GM21367 (cell line): ENCODE measurements around the gene DENND1C.

ENCODE experiments used
- ATAC-seq: cut with Tn5 transposase; IDR thresholded peaks from one replicate; pipeline ENCODE4 v1.9.1; 2021; ENCODE audit not compliant: unreplicated experiment

DENND1C gene

GRCh38 chr19:6425732-6426620 is 55.6 kb downstream of the DENND1C start:
- ATAC-seq, result no peak

- peak; percentile 73 for ATAC-seq
Measured at GRCh38 chr19:6424939-6425731, 56.5 kb downstream of the DENND1C start.

- ATAC-seq, result no peak
Measured at GRCh38 chr19:6424195-6424938, 57.2 kb downstream of the DENND1C start, which contains the start of gene KHSRP. Gene KHSRP, minus strand, starts transcription at chr19:6424811. Its CDS starts 110 bp downstream, at chr19:6424701.

GRCh38 chr19:6423499-6424194 is 57.9 kb downstream of the DENND1C start:
- no peak for ATAC-seq

GRCh38 chr19:6421075-6422014 is 60.2 kb downstream of the DENND1C start:
- ATAC-seq, result no peak

- no peak for ATAC-seq
Measured at GRCh38 chr19:6418562-6418932, 63.0 kb downstream of the DENND1C start.

- no peak for ATAC-seq
Measured at GRCh38 chr19:6417713-6418561, 63.6 kb downstream of the DENND1C start.
